ENCODE data around the gene REG1A.

REG1A gene

DNA sequence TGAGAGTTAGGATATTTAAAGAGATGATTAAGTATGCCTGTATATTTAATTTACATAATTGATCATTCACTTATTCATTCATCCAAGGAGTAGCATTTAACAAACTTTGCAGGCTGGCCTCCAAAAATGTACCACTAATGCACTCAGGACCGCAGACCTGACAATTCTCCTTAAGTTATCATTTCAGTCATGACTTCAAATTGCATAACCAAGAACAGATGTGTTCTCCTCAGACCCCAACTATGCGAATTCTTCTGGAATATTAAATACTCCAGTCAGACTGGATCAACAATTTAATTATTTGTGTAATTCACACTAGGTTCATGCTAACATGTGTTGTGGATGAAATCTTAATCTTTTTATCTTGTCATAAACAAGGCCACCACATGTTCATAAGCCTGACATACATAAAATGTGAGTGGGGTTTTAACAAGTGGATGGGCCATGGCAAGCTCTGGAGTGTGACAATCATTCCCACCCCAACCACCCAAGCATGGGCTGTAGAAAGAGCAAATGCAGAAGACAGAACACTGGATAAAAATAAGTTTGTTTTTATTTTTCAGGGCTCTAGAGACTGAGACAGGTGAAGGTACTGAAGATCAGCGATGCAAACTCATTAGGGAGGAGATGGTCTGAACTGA lies 35.7 kb upstream of the REG1A start:
- Histone ChIP-seq H2AFZ (ENCODE audit: low read depth, low read length, severe bottlenecking) (no peak overlapping the region), H3F3A (ENCODE audit: insufficient read depth) (no peaks in the 10 kb centered on the region), H3K9me2 (replicated peaks; ENCODE audit: insufficient read depth, low read length) (no peaks in the 10 kb centered on the region), H3K36me3 (ENCODE audit: low read length) (no peaks in the 10 kb centered on the region), H4K20me1 (ENCODE audit: low read depth, low read length) (no peaks in the 10 kb centered on the region), H3K9me3 (ENCODE audit: insufficient read depth, low read length) (no peaks in the 10 kb centered on the region), H3K27me3 (ENCODE audit: low read length) (no peaks in the 10 kb centered on the region), H3K4me3 (ENCODE audit: insufficient read depth, low read length, poor library complexity, severe bottlenecking) (no peak overlapping the region), H3K79me2 (ENCODE audit: insufficient read depth, low read length) (no peaks in the 10 kb centered on the region), H3K27ac (ENCODE audit: low read depth, low read length) (no peak overlapping the region), H3K9ac (ENCODE audit: low read length) (no peak overlapping the region), H3K4me2 (ENCODE audit: low read depth, low read length, poor library complexity, severe bottlenecking) (no peak overlapping the region)
- TF ChIP-seq CTCF (IDR thresholded peaks at IDR 0.05; ENCODE audit: insufficient read depth, low read length, poor library complexity, severe bottlenecking) (no peak), EZH2phosphoT487 (conservative IDR thresholded peaks at IDR 0.05; ENCODE audit: low read length) (no peak)

DNA sequence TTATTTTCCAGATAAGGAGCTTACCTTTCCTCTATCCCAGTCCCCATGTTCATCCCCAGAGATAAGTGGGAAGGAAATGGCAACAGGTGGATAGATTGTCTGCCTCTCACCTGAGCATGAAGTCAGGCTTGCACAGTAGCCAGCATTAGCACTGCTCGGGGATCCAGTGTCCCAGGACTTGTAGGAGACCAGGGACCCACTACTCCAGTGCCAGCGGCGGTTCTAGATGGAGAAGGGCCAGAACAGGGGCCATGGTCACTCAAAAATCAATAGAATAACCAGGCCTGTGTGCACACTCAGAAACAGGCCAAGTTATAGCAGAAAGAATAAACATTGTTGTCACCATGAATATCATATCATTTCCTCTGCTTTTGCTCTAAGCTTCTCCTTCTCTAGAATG lies 34.9 kb upstream of the REG1A start:
- H3K27me3 ChIP-seq (ENCODE audit: low read length) = no peaks in the 10 kb centered on the region
- H3K79me2 ChIP-seq (ENCODE audit: insufficient read depth, low read length) = no peaks in the 10 kb centered on the region
- H3K9me3 ChIP-seq (ENCODE audit: insufficient read depth, low read length) = no peaks in the 10 kb centered on the region
- H3K27ac ChIP-seq (ENCODE audit: low read depth, low read length) = no peak overlapping the region
- H3K9ac ChIP-seq (ENCODE audit: low read length) = no peak overlapping the region
- H3K9me2 ChIP-seq (replicated peaks; ENCODE audit: insufficient read depth, low read length) = no peaks in the 10 kb centered on the region
- no peaks in the 10 kb centered on the region for H3F3A ChIP-seq (ENCODE audit: insufficient read depth)
- no peaks in the 10 kb centered on the region for H3K36me3 ChIP-seq (ENCODE audit: low read length)
- H3K4me2 ChIP-seq (ENCODE audit: low read depth, low read length, poor library complexity, severe bottlenecking) = no peak overlapping the region
- H2AFZ ChIP-seq (ENCODE audit: low read depth, low read length, severe bottlenecking) = no peak overlapping the region
- no peaks in the 10 kb centered on the region for H4K20me1 ChIP-seq (ENCODE audit: low read depth, low read length)
- no peak for TF ChIP-seq CTCF (IDR thresholded peaks at IDR 0.05; ENCODE audit: insufficient read depth, low read length, poor library complexity, severe bottlenecking)
- TF ChIP-seq EZH2phosphoT487 (conservative IDR thresholded peaks at IDR 0.05; ENCODE audit: low read length) = no peak
- H3K4me3 ChIP-seq (ENCODE audit: insufficient read depth, low read length, poor library complexity, severe bottlenecking) = no peak overlapping the region

GRCh38 chr2:79086255-79086654 lies 34.0 kb upstream of the REG1A start:
- Histone ChIP-seq H3K4me2 (ENCODE audit: low read depth, low read length, poor library complexity, severe bottlenecking) (no peak overlapping the region), H3K4me3 (ENCODE audit: insufficient read depth, low read length, poor library complexity, severe bottlenecking) (no peak overlapping the region)

More at GRCh38 chr2:79086255-79086654, 34.0 kb upstream of the REG1A start:
- Histone ChIP-seq H3F3A (ENCODE audit: insufficient read depth) (no peaks in the 10 kb centered on the region), H3K36me3 (ENCODE audit: low read length) (no peaks in the 10 kb centered on the region), H3K79me2 (ENCODE audit: insufficient read depth, low read length) (no peaks in the 10 kb centered on the region), H3K27me3 (ENCODE audit: low read length) (no peaks in the 10 kb centered on the region), H4K20me1 (ENCODE audit: low read depth, low read length) (no peaks in the 10 kb centered on the region), H3K9ac (ENCODE audit: low read length) (no peak overlapping the region), H3K9me3 (ENCODE audit: insufficient read depth, low read length) (no peaks in the 10 kb centered on the region), H3K27ac (ENCODE audit: low read depth, low read length) (no peak overlapping the region), H3K9me2 (replicated peaks; ENCODE audit: insufficient read depth, low read length) (no peaks in the 10 kb centered on the region), H2AFZ (ENCODE audit: low read depth, low read length, severe bottlenecking) (no peak overlapping the region)
- TF ChIP-seq EZH2phosphoT487 (conservative IDR thresholded peaks at IDR 0.05; ENCODE audit: low read length) (no peak), CTCF (IDR thresholded peaks at IDR 0.05; ENCODE audit: insufficient read depth, low read length, poor library complexity, severe bottlenecking) (no peak)
